Astrocyte (in vitro differentiated cells and primary cell): ENCODE data around the gene MAGI1. TPM values are rescaled to one million over a fixed set of nuclear protein-coding genes. Genes with fewer than 3 reads are reported as not detected.

Experiments
- DNase-seq: peaks from one replicate; pipeline ENCODE4 v3.0.0-alpha.2; 2010; ENCODE audit warnings: low read depth
- FAIRE-seq: peaks from 2 replicates; lab custom pipeline; 2011; peaks lifted over from hg19 to GRCh38; lab: Jason Lieb, UNC
- H2AFZ ChIP-seq: 2 replicates; pipeline ENCODE4 v1.6.0; 2012; ENCODE audit warnings: low read depth, low read length, inconsistent platforms
- H3K27ac ChIP-seq: 2 replicates; pipeline ENCODE4 v1.5.1; 2011; ENCODE audit warnings: low read depth, low read length, inconsistent platforms
- H3K27me3 ChIP-seq: 2 replicates; pipeline ENCODE4 v1.6.0; 2011; ENCODE audit warnings: low read length, inconsistent platforms; ENCODE audit not compliant: insufficient read depth
- H3K36me3 ChIP-seq: 2 replicates; pipeline ENCODE4 v1.5.1; 2011; ENCODE audit warnings: low read length, inconsistent platforms; ENCODE audit not compliant: insufficient read depth
- H3K4me1 ChIP-seq: 2 replicates; pipeline ENCODE4 v1.5.1; 2011; ENCODE audit warnings: low read length, inconsistent platforms; ENCODE audit not compliant: insufficient read depth
- H3K4me2 ChIP-seq: 2 replicates; pipeline ENCODE4 v1.6.0; 2012; ENCODE audit warnings: low read length, inconsistent platforms
- H3K4me3 ChIP-seq: 2 replicates; pipeline ENCODE4 v1.5.1; 2011; ENCODE audit warnings: low read depth, mild to moderate bottlenecking, low read length, inconsistent platforms; ENCODE audit not compliant: insufficient read depth
- H3K79me2 ChIP-seq: 2 replicates; pipeline ENCODE4 v1.6.0; 2012; ENCODE audit warnings: mild to moderate bottlenecking, low read length, inconsistent platforms; ENCODE audit not compliant: insufficient read depth
- H3K9ac ChIP-seq: 2 replicates; pipeline ENCODE4 v1.6.0; 2012; ENCODE audit warnings: mild to moderate bottlenecking, low read length, inconsistent platforms
- H3K9me3 ChIP-seq: 2 replicates; pipeline ENCODE4 v1.5.1; 2012; ENCODE audit warnings: low read depth, mild to moderate bottlenecking, low read length, inconsistent platforms; ENCODE audit not compliant: insufficient read depth
- H4K20me1 ChIP-seq: 2 replicates; pipeline ENCODE4 v1.6.0; 2012; ENCODE audit warnings: low read length, inconsistent platforms; ENCODE audit not compliant: insufficient read depth
- H3K27ac Mint-ChIP-seq: one replicate; pipeline ENCODE4 v1.8.0; 2021; ENCODE audit warnings: mild to moderate bottlenecking, mixed read lengths; ENCODE audit not compliant: unreplicated experiment
- H3K27me3 Mint-ChIP-seq: one replicate; pipeline ENCODE4 v1.8.0; 2021; ENCODE audit warnings: low read depth, mixed read lengths; ENCODE audit not compliant: unreplicated experiment
- H3K36me3 Mint-ChIP-seq: one replicate; pipeline ENCODE4 v1.8.0; 2021; ENCODE audit warnings: low read depth, mixed read lengths; ENCODE audit not compliant: unreplicated experiment
- H3K4me1 Mint-ChIP-seq: one replicate; pipeline ENCODE4 v1.8.0; 2021; ENCODE audit warnings: low read depth, mixed read lengths; ENCODE audit not compliant: unreplicated experiment
- H3K4me3 Mint-ChIP-seq: one replicate; pipeline ENCODE4 v1.8.0; 2021; ENCODE audit warnings: mild to moderate bottlenecking, moderate library complexity, mixed read lengths; ENCODE audit not compliant: unreplicated experiment
- H3K9me3 Mint-ChIP-seq: one replicate; pipeline ENCODE4 v1.8.0; 2021; ENCODE audit warnings: mild to moderate bottlenecking, mixed read lengths; ENCODE audit not compliant: unreplicated experiment
- EZH2 ChIP-seq: IDR thresholded peaks from 2 replicates; pipeline ENCODE4 v1.6.1; 2012; ENCODE audit warnings: mild to moderate bottlenecking, low read length, inconsistent platforms; ENCODE audit not compliant: insufficient read depth
- total RNA-seq: library from RNA; stranded (reverse); gene quantifications from 2 replicates; pipeline ENCODE4 v1.2.1, GENCODE V29; 2021
- TF ChIP-seq, protein P1 (sequence below): IDR thresholded peaks from 2 replicates; pipeline ENCODE4 v1.5.1; 2011; ENCODE audit warnings: low read depth, mild to moderate bottlenecking, inconsistent platforms, low read length, moderate library complexity; ENCODE audit not compliant: insufficient read depth

MAGI1 gene
- total RNA-seq, 1 donor from 2014 or later = 31.8 TPM

DNA sequence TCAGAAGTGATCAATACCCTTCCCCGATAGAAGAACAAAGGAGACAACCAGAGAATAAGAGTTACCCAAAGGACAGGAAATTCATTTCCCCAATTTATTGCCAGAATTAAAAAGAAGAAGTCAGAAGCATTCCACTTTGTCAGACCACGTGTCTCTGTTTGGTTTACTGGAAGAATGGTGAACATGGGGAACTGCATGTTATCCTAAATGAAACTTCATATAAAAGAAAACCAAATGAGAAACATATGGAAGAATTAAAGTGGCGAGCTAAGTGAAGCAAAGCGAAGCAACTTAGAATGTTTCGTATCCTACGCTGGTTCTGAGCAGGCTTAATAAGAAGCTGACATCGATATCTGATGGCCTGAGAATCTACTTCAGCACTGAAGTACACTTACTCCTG, 190.7 kb downstream of the MAGI1 start:
- TF ChIP-seq, protein P1, sequence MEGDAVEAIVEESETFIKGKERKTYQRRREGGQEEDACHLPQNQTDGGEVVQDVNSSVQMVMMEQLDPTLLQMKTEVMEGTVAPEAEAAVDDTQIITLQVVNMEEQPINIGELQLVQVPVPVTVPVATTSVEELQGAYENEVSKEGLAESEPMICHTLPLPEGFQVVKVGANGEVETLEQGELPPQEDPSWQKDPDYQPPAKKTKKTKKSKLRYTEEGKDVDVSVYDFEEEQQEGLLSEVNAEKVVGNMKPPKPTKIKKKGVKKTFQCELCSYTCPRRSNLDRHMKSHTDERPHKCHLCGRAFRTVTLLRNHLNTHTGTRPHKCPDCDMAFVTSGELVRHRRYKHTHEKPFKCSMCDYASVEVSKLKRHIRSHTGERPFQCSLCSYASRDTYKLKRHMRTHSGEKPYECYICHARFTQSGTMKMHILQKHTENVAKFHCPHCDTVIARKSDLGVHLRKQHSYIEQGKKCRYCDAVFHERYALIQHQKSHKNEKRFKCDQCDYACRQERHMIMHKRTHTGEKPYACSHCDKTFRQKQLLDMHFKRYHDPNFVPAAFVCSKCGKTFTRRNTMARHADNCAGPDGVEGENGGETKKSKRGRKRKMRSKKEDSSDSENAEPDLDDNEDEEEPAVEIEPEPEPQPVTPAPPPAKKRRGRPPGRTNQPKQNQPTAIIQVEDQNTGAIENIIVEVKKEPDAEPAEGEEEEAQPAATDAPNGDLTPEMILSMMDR = no peak
- no peak for TF ChIP-seq EZH2
- Mint-ChIP-seq H3K27ac (no peak overlapping the region), H3K4me3 (no peak overlapping the region), H3K27me3 (no peaks in the 10 kb centered on the region), H3K36me3 (no peaks in the 10 kb centered on the region), H3K4me1 (peaks cover 7% of the 10 kb centered on the region), H3K9me3 (no peaks in the 10 kb centered on the region)
- FAIRE-seq (no peak), DNase-seq (no peak)
- H3K4me1 ChIP-seq = peaks cover 4% of the 10 kb centered on the region
- H3K27ac ChIP-seq = no peak overlapping the region
- no peaks in the 10 kb centered on the region for H3K36me3 ChIP-seq
- no peaks in the 10 kb centered on the region for H3K27me3 ChIP-seq
- H3K79me2 ChIP-seq = no peaks in the 10 kb centered on the region
- H3K4me3 ChIP-seq = no peak overlapping the region
- H3K4me2 ChIP-seq = no peak overlapping the region
- no peak overlapping the region for H2AFZ ChIP-seq
- H3K9ac ChIP-seq = no peak overlapping the region
- no peaks in the 10 kb centered on the region for H3K9me3 ChIP-seq
- H4K20me1 ChIP-seq = peaks cover 21% of the 10 kb centered on the region

DNA sequence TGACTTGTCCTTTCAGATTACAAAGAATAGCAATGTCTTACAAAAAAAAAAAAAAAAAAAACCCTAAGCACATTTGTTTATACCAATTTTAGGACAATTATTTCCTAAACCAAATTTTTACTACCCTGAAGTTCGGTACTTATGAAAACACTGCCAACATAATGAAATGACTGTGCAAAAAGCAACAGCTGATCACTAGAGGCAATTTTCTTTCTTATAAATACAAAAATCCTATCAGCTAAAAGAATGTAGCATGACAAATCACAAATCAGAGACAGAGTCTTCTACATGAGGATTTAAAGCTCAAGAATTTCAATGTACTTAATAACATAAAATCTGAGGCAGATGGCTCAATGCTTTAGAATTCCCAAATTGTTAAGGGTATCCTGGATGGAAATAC, 191.8 kb downstream of the MAGI1 start:
- no peak overlapping the region for H3K4me3 Mint-ChIP-seq
- TF ChIP-seq, protein P1 = no peak
- no peak for TF ChIP-seq EZH2
- no peaks in the 10 kb centered on the region for H3K36me3 ChIP-seq
- no peaks in the 10 kb centered on the region for H3K27me3 ChIP-seq
- no peak overlapping the region for H3K9ac ChIP-seq
- no peaks in the 10 kb centered on the region for H3K79me2 ChIP-seq
- H3K27me3 Mint-ChIP-seq = no peaks in the 10 kb centered on the region
- DNase-seq = no peak
- no peaks in the 10 kb centered on the region for H3K9me3 Mint-ChIP-seq
- FAIRE-seq = no peak
- H3K36me3 Mint-ChIP-seq = no peaks in the 10 kb centered on the region
- no peak overlapping the region for H3K27ac Mint-ChIP-seq
- no peak overlapping the region for H3K4me2 ChIP-seq
- no peak overlapping the region for H3K27ac ChIP-seq
- no peaks in the 10 kb centered on the region for H3K9me3 ChIP-seq
- no peak overlapping the region for H2AFZ ChIP-seq
- H3K4me3 ChIP-seq = no peak overlapping the region
- peaks cover 7% of the 10 kb centered on the region for H3K4me1 Mint-ChIP-seq
- peaks cover 1% of the 10 kb centered on the region for H3K4me1 ChIP-seq
- H4K20me1 ChIP-seq = peaks cover 18% of the 10 kb centered on the region

DNA sequence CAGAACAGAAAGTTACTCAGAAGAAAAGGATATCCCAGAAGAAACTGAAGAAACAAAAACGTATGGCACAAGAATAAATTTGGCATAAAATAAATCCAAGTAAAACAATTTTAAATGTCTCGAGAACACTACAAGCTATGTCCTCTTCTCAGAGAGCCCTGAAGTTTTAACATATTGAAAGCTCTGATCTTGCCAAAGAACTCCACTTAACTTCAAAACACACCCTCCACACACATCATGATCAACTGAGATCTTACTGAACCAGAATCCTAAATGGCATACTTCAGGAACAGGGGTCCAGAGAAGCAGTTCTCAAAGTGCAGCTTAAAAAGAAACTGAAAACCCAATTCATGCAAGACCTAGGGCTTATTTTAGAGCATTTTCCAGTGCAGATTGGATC, 194.3 kb downstream of the MAGI1 start:
- H3K4me2 ChIP-seq = no peak overlapping the region
- DNase-seq (no peak), FAIRE-seq (no peak)
- no peak overlapping the region for H3K4me3 ChIP-seq
- H3K27ac ChIP-seq = no peak overlapping the region
- no peaks in the 10 kb centered on the region for H3K36me3 ChIP-seq
- no peaks in the 10 kb centered on the region for H3K4me1 ChIP-seq
- H4K20me1 ChIP-seq = peaks cover 17% of the 10 kb centered on the region
- H3K4me3 Mint-ChIP-seq = no peak overlapping the region
- no peaks in the 10 kb centered on the region for H3K9me3 Mint-ChIP-seq
- no peak overlapping the region for H3K9ac ChIP-seq
- no peaks in the 10 kb centered on the region for H3K9me3 ChIP-seq
- no peaks in the 10 kb centered on the region for H3K27me3 ChIP-seq
- TF ChIP-seq EZH2 = no peak
- TF ChIP-seq, protein P1 = no peak
- no peak overlapping the region for H3K27ac Mint-ChIP-seq
- H3K79me2 ChIP-seq = no peaks in the 10 kb centered on the region
- H2AFZ ChIP-seq = no peak overlapping the region
- H3K27me3 Mint-ChIP-seq = no peaks in the 10 kb centered on the region
- H3K36me3 Mint-ChIP-seq = peaks cover 2% of the 10 kb centered on the region
- peaks cover under 1% of the 10 kb centered on the region for H3K4me1 Mint-ChIP-seq
